Mesendoderm (in vitro differentiated cells): ENCODE data around the gene FANCL.

Source experiments
- DNase-seq: peaks from one replicate; pipeline ENCODE4 v3.0.0; 2013
- H2AK5ac ChIP-seq: 2 replicates; pipeline ENCODE4 v1.6.1; 2013; ENCODE audit warnings: low read length, inconsistent platforms
- H2BK120ac ChIP-seq: 2 replicates; pipeline ENCODE4 v1.6.1; 2013; ENCODE audit warnings: low read depth, mild to moderate bottlenecking, low read length, moderate library complexity, mixed read lengths
- H2BK15ac ChIP-seq: replicated peaks from 2 replicates; pipeline ENCODE4 v1.6.1; 2013; ENCODE audit warnings: low read depth, mild to moderate bottlenecking, moderate library complexity
- H2BK5ac ChIP-seq: 2 replicates; pipeline ENCODE4 v1.6.1; 2013; ENCODE audit warnings: low read length, inconsistent platforms
- H3K18ac ChIP-seq: 2 replicates; pipeline ENCODE4 v1.6.1; 2013; ENCODE audit warnings: mild to moderate bottlenecking, low read length, mixed read lengths
- H3K23ac ChIP-seq: one replicate; pipeline ENCODE4 v1.6.1; 2013; ENCODE audit warnings: low read length
- H3K27ac ChIP-seq: 2 replicates; pipeline ENCODE4 v1.5.1; 2013; ENCODE audit warnings: low read depth, mild to moderate bottlenecking, inconsistent platforms, low read length, moderate library complexity
- H3K27me3 ChIP-seq: 2 replicates; pipeline ENCODE4 v1.6.1; 2013; ENCODE audit warnings: low read length, control low read depth, mild to moderate bottlenecking, inconsistent platforms; ENCODE audit not compliant: insufficient read depth, poor library complexity
- H3K36me3 ChIP-seq: 2 replicates; pipeline ENCODE4 v1.6.1; 2013; ENCODE audit warnings: low read length, inconsistent platforms; ENCODE audit not compliant: control insufficient read depth, insufficient read depth
- H3K4ac ChIP-seq: one replicate; pipeline ENCODE4 v1.6.1; 2013; ENCODE audit warnings: low read depth, mild to moderate bottlenecking, low read length, moderate library complexity
- H3K4me1 ChIP-seq: 2 replicates; pipeline ENCODE4 v1.6.1; 2013; ENCODE audit warnings: low read depth, low read length, inconsistent platforms; ENCODE audit not compliant: control insufficient read depth
- H3K4me2 ChIP-seq: 2 replicates; pipeline ENCODE4 v1.6.1; 2013; ENCODE audit warnings: low read length
- H3K4me3 ChIP-seq: 2 replicates; pipeline ENCODE4 v1.5.1; 2013; ENCODE audit warnings: mild to moderate bottlenecking, low read length
- H3K56ac ChIP-seq: one replicate; pipeline ENCODE4 v1.6.1; 2013; ENCODE audit warnings: low read length
- H3K79me1 ChIP-seq: 2 replicates; pipeline ENCODE4 v1.6.1; 2013; ENCODE audit warnings: low read length, inconsistent platforms
- H3K79me2 ChIP-seq: 2 replicates; pipeline ENCODE4 v1.6.1; 2013; ENCODE audit warnings: mild to moderate bottlenecking, low read length; ENCODE audit not compliant: control insufficient read depth, insufficient read depth
- H3K9ac ChIP-seq: 2 replicates; pipeline ENCODE4 v1.6.1; 2013; ENCODE audit warnings: low read length, inconsistent platforms
- H4K5ac ChIP-seq: one replicate; pipeline ENCODE4 v1.6.1; 2013; ENCODE audit warnings: low read length
- H4K8ac ChIP-seq: one replicate; pipeline ENCODE4 v1.6.1; 2013; ENCODE audit warnings: low read depth, mild to moderate bottlenecking, control low read depth, low read length, moderate library complexity
- WGBS: extraction: QIAGEN DNeasy Blood & Tissue Kit; methylation state at CpG from one replicate; pipeline ENCODE4 v1.1.7; 2013; ENCODE audit warnings: low lambda C conversion rate, missing lambda C conversion rate; ENCODE audit not compliant: insufficient coverage; ENCODE audit errors: extremely low coverage; 5-methylcytosine and 5-hydroxymethylcytosine counted together

The FANCL gene

DNA sequence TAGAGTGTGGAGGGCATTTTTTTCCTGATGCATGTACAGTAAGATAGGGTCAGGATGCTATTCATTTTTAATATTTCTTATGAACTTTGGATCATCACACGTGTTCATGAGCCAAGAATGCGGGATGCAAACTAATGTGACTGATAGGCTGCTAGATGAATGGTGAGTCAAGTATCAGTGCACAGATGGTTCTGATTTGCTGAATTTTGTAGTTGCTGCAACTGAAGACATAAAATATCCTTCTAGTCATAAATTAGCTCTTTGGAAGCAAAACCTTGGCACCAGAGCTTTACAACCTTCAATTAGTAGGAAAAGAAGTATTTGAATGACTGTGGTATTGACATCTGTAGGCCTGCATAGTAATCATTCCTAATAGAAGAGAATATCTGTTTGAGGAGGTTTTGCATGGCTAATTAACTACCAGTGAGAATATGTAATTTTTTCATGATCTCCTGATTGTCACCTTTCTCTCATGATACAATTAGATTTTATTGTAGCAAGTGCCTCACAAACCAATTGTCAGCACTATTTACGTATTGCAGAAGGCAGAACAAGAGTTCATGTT lies 100.5 kb downstream of the FANCL start:
- DNase-seq: no peak
- WGBS: no CpG with 5 or more reads among the region's 3 CpGs
- Histone ChIP-seq H4K5ac (no peak overlapping the region), H3K79me1 (no peaks in the 10 kb centered on the region), H3K18ac (no peak overlapping the region), H3K4me3 (no peak overlapping the region), H3K27me3 (no peaks in the 10 kb centered on the region), H3K27ac (no peak overlapping the region), H3K23ac (no peak overlapping the region), H2BK5ac (no peak overlapping the region), H3K9ac (no peak overlapping the region), H3K36me3 (no peaks in the 10 kb centered on the region), H2BK120ac (no peak overlapping the region), H3K79me2 (no peaks in the 10 kb centered on the region), H2BK15ac (no peak overlapping the region), H2AK5ac (no peak overlapping the region), H3K4ac (no peak overlapping the region), H3K4me2 (no peak overlapping the region), H3K4me1 (no peaks in the 10 kb centered on the region), H3K56ac (no peak overlapping the region), H4K8ac (no peak overlapping the region)

DNA sequence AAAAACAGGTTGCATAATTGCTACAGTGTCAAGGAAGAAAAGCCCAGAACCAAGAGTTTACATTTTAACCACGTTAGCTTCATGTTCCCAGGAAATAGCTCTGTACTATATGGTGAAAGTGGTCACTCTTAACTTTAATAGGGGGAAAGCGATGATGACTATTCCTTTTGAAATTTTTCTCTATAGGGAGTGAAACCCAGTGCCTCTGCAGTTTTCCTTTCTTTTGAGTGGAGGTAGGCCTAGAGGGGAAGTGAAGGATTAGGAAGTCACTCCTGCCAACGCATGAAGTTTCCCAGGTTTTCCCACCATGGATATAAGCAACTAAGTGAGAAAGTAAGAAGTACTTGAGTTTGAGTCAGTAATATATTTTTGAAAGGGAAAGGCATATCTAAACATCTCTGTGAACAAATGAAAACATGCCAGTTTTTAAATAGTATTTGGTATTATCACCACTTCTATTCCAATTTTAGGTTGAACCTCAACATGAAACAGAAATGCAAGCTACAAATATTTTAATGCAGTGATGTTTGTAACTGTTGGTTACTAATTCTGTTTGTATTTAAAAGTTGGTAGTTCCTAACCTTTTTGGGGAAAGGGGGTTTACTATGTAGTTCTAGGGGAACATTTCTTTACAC lies 102.6 kb downstream of the FANCL start:
- no peaks in the 10 kb centered on the region for H3K27me3 ChIP-seq
- no CpG with 5 or more reads among the region's 3 CpGs for WGBS

DNA sequence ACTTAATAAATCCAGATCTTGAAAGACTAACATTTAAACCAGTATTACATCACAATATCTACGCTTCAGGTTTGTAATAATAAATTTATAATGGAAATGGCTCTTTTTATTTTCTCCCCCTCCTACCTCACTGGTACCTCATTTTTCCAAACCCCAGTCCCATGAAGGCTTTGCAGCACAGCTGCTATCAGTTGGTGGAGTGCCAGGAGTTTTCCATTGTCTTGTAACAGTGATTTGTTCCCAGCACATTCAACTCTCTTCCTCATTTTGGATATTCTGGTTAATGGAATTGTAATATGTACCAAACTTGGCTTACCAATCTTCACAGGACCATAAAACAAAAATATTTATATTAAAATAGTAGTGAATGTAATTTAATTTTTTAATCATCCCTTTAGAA lies 103.3 kb downstream of the FANCL start:
- Histone ChIP-seq H3K4ac (no peak overlapping the region), H2BK5ac (no peak overlapping the region), H3K4me2 (no peak overlapping the region), H3K18ac (no peak overlapping the region), H3K27me3 (no peaks in the 10 kb centered on the region), H2AK5ac (no peak overlapping the region), H2BK15ac (no peak overlapping the region), H3K27ac (no peak overlapping the region), H3K79me2 (no peaks in the 10 kb centered on the region), H3K4me1 (no peaks in the 10 kb centered on the region), H3K23ac (no peak overlapping the region), H2BK120ac (no peak overlapping the region), H3K56ac (no peak overlapping the region), H3K36me3 (no peaks in the 10 kb centered on the region), H3K79me1 (no peaks in the 10 kb centered on the region), H4K8ac (no peak overlapping the region), H3K4me3 (no peak overlapping the region), H4K5ac (no peak overlapping the region), H3K9ac (no peak overlapping the region)
- DNase-seq: no peak
- WGBS: no CpG with 5 or more reads among the region's 1 CpG

More for the DNA sequence above, 102.6 kb downstream of the FANCL start:
- Histone ChIP-seq H4K8ac (no peak overlapping the region), H2BK120ac (no peak overlapping the region), H4K5ac (no peak overlapping the region), H3K36me3 (no peaks in the 10 kb centered on the region), H2BK15ac (no peak overlapping the region), H3K9ac (no peak overlapping the region), H2BK5ac (no peak overlapping the region), H3K27ac (no peak overlapping the region), H3K4me1 (no peaks in the 10 kb centered on the region), H2AK5ac (no peak overlapping the region), H3K56ac (no peak overlapping the region), H3K79me2 (no peaks in the 10 kb centered on the region), H3K4ac (no peak overlapping the region), H3K4me3 (no peak overlapping the region), H3K4me2 (no peak overlapping the region), H3K23ac (no peak overlapping the region), H3K18ac (no peak overlapping the region), H3K79me1 (no peaks in the 10 kb centered on the region)
- DNase-seq: no peak

DNA sequence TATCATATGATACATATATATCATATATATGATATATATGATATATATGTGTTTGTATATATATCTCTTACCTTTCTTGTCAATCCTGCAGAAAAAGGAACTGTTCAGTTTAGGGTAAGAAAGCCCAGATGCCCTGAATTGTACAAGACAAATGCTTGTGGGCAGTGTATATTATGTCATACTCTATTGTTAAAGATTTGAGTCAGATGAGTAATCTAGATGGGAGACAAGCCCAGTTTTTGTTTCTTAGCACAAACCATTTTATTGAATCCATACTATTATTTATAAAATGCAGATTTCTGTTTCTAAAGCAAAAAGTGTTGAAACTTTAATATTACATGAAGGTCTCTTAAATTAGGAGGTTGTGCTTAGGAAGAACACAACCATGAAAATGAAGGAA lies 103.9 kb downstream of the FANCL start:
- H3K56ac ChIP-seq: no peak overlapping the region
- no peak overlapping the region for H3K4me3 ChIP-seq
- no peak overlapping the region for H2BK120ac ChIP-seq
- H2BK15ac ChIP-seq: no peak overlapping the region
- H3K79me1 ChIP-seq: no peaks in the 10 kb centered on the region
- no peak overlapping the region for H3K4me2 ChIP-seq
- H2AK5ac ChIP-seq: no peak overlapping the region
- H3K18ac ChIP-seq: no peak overlapping the region
- no peaks in the 10 kb centered on the region for H3K79me2 ChIP-seq
- H3K4ac ChIP-seq: no peak overlapping the region
- H3K4me1 ChIP-seq: no peaks in the 10 kb centered on the region
- H4K5ac ChIP-seq: no peak overlapping the region
- H3K27me3 ChIP-seq: no peaks in the 10 kb centered on the region
- H2BK5ac ChIP-seq: no peak overlapping the region
- H4K8ac ChIP-seq: no peak overlapping the region
- H3K23ac ChIP-seq: no peak overlapping the region
- H3K36me3 ChIP-seq: no peaks in the 10 kb centered on the region
- H3K9ac ChIP-seq: no peak overlapping the region
- no peak for DNase-seq
- H3K27ac ChIP-seq: no peak overlapping the region

DNA sequence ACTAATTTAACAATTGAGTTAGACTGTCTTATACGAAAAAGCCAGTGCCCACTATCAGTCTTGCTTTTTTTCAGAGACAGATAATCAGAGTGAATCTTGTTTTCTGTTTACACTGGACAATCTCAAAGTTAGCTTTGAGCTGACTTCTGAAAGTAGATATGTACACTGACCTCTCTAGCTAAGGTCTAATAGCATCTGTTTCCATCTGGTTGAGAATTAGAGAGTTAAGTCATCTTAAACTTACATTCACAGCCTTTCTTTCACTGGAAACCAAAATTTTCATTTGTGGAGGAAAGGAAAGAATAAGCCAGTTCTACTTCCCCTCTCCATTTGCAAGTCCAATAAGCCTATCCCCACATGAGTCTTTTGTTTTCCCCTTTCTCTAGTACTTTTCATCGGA lies 105.3 kb downstream of the FANCL start:
- Histone ChIP-seq H3K4me2 (no peak overlapping the region), H4K5ac (no peak overlapping the region), H3K56ac (no peak overlapping the region), H3K79me2 (no peaks in the 10 kb centered on the region), H3K18ac (no peak overlapping the region), H3K4me1 (no peaks in the 10 kb centered on the region), H3K4me3 (no peak overlapping the region), H3K9ac (no peak overlapping the region), H3K4ac (no peak overlapping the region), H2BK5ac (no peak overlapping the region), H3K27me3 (no peaks in the 10 kb centered on the region), H3K27ac (no peak overlapping the region), H4K8ac (no peak overlapping the region), H3K79me1 (no peaks in the 10 kb centered on the region), H2BK120ac (no peak overlapping the region), H2BK15ac (no peak overlapping the region), H3K36me3 (no peaks in the 10 kb centered on the region), H3K23ac (no peak overlapping the region), H2AK5ac (no peak overlapping the region)
- no CpG with 5 or more reads among the region's 2 CpGs for WGBS
- DNase-seq: no peak

DNA sequence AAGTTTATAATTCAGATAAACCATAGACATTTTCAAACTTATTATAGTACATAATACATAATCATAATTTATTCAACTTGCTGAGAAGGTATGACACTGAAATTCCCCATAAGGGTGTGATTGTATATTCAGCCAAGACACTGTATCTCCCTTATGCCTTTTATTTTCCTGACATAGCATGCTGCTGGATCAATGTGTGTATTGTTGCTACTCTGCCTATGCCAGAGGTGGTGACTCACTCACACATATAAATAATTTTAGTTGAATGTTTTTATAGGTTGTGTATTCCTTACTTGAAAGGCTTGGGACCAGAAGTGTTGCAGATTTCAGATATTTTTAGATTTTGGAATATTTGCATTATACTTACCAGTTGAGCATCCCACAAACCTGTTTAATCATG lies 107.7 kb downstream of the FANCL start:
- Histone ChIP-seq H4K8ac (no peak overlapping the region), H3K9ac (no peak overlapping the region), H3K23ac (no peak overlapping the region), H3K79me1 (no peaks in the 10 kb centered on the region), H3K4me1 (no peaks in the 10 kb centered on the region), H2BK5ac (no peak overlapping the region), H3K36me3 (no peaks in the 10 kb centered on the region), H4K5ac (no peak overlapping the region), H3K4me2 (no peak overlapping the region), H3K18ac (no peak overlapping the region), H2BK15ac (no peak overlapping the region), H3K27ac (no peak overlapping the region), H3K27me3 (no peaks in the 10 kb centered on the region), H2AK5ac (no peak overlapping the region), H3K56ac (no peak overlapping the region), H3K4me3 (no peak overlapping the region), H2BK120ac (no peak overlapping the region), H3K4ac (no peak overlapping the region), H3K79me2 (no peaks in the 10 kb centered on the region)
- DNase-seq: no peak
